C4-2B (cell line): Measurements from ENCODE around the gene USP48.
"Not testable (repeated sequence)": the region's sequence is repeated elsewhere in the genome, so short reads cannot be mapped to it uniquely, and the experiment has no call there.

Source experiments
- H3K27ac ChIP-seq: fragments of 450-650 bp; 2 replicates; pipeline ENCODE4 v1.5.1; 2017
- ZFX ChIP-seq: fragments of 450-650 bp; IDR thresholded peaks from 2 replicates; pipeline ENCODE4 v1.6.1; 2017
- TF ChIP-seq, protein P1 (sequence below): fragments of 450-650 bp; conservative IDR thresholded peaks from 2 replicates; pipeline ENCODE4 v1.5.1; 2017; ENCODE audit warnings: mild to moderate bottlenecking

Gene USP48

GRCh38 chr1:21793104-21793503 lies 10.2 kb upstream of the USP48 start:
- no peak overlapping the region for H3K27ac ChIP-seq
- TF ChIP-seq, protein P1, sequence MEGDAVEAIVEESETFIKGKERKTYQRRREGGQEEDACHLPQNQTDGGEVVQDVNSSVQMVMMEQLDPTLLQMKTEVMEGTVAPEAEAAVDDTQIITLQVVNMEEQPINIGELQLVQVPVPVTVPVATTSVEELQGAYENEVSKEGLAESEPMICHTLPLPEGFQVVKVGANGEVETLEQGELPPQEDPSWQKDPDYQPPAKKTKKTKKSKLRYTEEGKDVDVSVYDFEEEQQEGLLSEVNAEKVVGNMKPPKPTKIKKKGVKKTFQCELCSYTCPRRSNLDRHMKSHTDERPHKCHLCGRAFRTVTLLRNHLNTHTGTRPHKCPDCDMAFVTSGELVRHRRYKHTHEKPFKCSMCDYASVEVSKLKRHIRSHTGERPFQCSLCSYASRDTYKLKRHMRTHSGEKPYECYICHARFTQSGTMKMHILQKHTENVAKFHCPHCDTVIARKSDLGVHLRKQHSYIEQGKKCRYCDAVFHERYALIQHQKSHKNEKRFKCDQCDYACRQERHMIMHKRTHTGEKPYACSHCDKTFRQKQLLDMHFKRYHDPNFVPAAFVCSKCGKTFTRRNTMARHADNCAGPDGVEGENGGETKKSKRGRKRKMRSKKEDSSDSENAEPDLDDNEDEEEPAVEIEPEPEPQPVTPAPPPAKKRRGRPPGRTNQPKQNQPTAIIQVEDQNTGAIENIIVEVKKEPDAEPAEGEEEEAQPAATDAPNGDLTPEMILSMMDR, result no peak
- no peak for TF ChIP-seq ZFX

GRCh38 chr1:21786640-21787039 lies 3.7 kb upstream of the USP48 start:
- H3K27ac ChIP-seq, result no peak overlapping the region
- TF ChIP-seq, protein P1, result no peak
- no peak for TF ChIP-seq ZFX

GRCh38 chr1:21785764-21786163 lies 2.8 kb upstream of the USP48 start:
- not testable (repeated sequence) for H3K27ac ChIP-seq

DNA sequence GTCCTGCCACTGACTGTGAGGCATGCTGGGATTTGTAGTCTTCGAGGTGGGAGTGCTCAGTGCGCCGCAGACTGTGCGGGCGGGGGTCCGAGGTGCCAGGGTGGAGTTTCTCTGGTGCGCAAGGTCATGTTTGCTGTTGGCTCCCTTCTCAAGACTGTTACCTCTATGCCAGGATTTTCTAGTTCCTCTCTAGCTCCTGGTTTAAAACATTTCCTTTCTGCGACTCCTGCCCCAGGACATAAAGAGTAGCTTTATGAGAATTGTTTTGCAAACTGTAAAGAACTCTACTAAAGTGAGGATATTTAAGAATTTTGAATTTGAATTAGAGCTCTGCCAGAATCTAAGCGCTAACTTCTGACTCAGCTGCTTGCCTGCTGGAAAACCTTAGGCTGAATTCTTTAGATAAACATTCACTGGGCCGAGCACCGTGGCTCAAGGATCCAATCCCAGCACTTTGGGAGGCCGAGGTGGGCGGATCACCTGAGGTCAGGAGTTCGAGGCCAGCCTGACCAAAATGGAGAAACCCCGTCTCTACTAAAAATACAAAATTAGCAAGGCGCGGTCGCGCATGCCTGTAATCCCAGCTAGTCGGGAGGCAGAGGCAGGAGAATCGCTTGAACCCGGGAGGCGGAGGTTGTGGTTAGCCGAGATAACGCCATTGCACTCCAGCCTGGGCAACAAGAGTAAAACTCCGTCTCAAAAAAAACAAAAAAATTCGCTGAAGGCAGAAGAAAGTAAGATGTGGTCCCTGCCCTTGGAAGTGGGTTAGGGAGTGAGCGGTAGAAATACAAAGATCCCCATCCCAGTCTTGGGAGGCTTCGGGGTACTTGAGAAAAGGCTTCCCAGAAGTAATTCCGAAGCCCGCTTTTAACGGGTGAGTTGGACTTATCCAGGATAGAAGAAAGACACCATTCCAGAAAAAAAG lies 992 bp upstream of the USP48 start:
- H3K27ac ChIP-seq, result peak overlapping the region; percentile 88
- no peak for TF ChIP-seq ZFX
- TF ChIP-seq, protein P1, result no peak

DNA sequence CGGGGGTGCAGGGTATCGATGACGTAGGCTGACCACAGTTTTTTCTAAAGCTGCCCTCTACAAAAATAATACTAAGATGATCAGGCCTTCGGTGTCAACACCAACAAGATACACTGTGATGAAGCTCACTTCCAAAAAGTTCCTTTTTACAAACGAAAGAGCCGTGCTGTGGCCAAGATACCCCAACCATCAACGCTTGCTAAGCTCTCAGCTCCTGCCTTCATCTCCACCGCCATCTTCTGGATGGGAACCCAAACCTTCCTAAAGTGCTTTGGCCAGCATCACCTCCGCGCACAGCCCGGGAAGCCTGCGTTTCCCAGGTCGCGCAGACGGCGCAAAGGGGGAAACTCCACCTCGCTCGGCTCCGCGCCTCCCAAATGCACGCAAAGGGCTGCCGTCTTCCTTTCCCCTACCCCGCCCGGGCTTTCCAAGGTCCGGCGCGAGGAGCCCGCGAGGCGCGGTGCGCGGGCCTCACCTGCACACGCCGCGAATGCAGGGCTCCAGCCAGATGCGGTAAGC lies 541 bp downstream of the USP48 start:
- TF ChIP-seq, protein P1, result no peak; the same call in 1 of the 2 replicates
- TF ChIP-seq ZFX, result peak; percentile 62
- H3K27ac ChIP-seq, result peak overlapping the region; percentile 88

GRCh38 chr1:21781815-21782348 lies 1.1 kb downstream of the USP48 start:
- TF ChIP-seq ZFX, result no peak
- TF ChIP-seq, protein P1, result no peak
- peak overlapping the region; percentile 88 for H3K27ac ChIP-seq

DNA sequence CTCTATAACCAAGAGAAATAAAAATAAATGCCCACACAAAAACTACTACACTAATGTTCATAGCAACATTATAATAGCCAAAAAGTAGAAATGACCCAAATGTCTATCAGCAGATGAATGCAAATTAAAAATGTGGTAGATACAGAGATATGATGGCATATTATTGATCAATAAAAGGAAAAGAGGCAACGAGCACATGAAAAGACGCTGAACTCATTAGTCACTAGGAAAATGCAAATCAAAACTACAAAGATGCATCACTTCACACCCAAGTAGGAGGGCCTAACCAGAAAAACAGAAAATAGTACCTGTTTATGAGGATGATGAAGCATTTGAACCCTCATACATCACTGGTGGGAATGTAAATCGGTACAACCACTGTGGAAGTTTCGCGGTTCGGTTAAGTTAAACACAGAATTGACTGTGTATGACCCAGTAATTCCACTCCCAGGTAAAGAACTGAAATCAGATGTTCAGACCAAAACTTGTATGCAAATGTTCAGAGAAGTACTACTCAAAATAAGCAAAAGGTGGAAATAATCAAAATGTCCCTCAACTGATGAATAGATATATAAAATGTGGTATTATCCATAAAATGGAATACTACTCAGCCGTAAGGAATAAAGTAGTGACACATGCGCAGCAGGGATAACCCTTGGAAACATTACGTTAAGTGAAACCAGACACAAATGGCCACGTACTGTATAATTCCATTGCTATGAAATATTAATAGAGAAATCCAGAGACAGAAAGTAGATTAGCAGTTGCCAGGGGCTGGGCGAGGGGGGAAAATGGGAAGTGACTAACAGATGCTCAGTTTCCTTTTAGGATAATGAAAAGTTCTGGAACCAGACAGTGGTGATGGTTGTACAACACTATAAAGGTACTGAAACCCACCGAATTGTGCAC lies 3.1 kb downstream of the USP48 start:
- TF ChIP-seq ZFX, result no peak
- TF ChIP-seq, protein P1, result no peak
- H3K27ac ChIP-seq, result no peak overlapping the region
